IMR-90 (cell line): ENCODE data around the gene ENAH. TPM values are rescaled to one million over a fixed set of nuclear protein-coding genes. Genes with fewer than 3 reads are reported as not detected.

ENCODE experiments used
- ATAC-seq: fragments of 200-7000 bp; cut with Tn5 transposase; 2 replicates; pipeline ENCODE4 v1.9.1; 2020; ENCODE audit warnings: low read depth, mild to moderate bottlenecking, moderate library complexity
- BruUV-seq: library from RNA; stranded (reverse); fragments of 400-500 nt; replicated peaks from 2 replicates; lab custom pipeline; 2021; lab: Mats Ljungman, UMichigan
- CTCF ChIA-PET: fragments of 300-600 bp; formaldehyde crosslinking; extraction: SDS; loops from one replicate; lab custom pipeline; 2021; ENCODE audit warnings: antibody characterized with exemption; lab: Yijun Ruan, JAX
- POLR2A ChIA-PET: fragments of 300-600 bp; sonication (Branson Sonifier 250); formaldehyde crosslinking; loops from one replicate; lab custom pipeline; 2022; ENCODE audit warnings: antibody characterized with exemption; ENCODE audit not compliant: unreplicated experiment; lab: Charles Lee
- DNase-seq: peaks from one replicate; pipeline ENCODE4 v3.0.0; 2013
- H2AFZ ChIP-seq: replicated peaks from 2 replicates; pipeline ENCODE3; 2013; ENCODE audit warnings: low read length, mild to moderate bottlenecking; ENCODE audit not compliant: poor library complexity
- H2AK5ac ChIP-seq: 2 replicates; pipeline ENCODE4 v1.6.1; 2013; ENCODE audit warnings: low read depth, low read length, inconsistent platforms
- H2AK9ac ChIP-seq: replicated peaks from 2 replicates; pipeline ENCODE3; 2013; ENCODE audit warnings: mild to moderate bottlenecking, low read depth, low read length, moderate library complexity; ENCODE audit not compliant: poor library complexity
- H2BK120ac ChIP-seq: 2 replicates; pipeline ENCODE4 v1.6.1; 2013; ENCODE audit warnings: low read depth, low read length, inconsistent platforms
- H2BK15ac ChIP-seq: 3 replicates; pipeline ENCODE4 v1.6.1; 2013; ENCODE audit warnings: low read depth, low read length, inconsistent platforms
- H2BK20ac ChIP-seq: 2 replicates; pipeline ENCODE4 v1.6.1; 2013; ENCODE audit warnings: low read depth, mild to moderate bottlenecking, inconsistent platforms, low read length, moderate library complexity
- H2BK5ac ChIP-seq: 2 replicates; pipeline ENCODE4 v1.6.1; 2013; ENCODE audit warnings: mild to moderate bottlenecking, low read depth, low read length, inconsistent platforms; ENCODE audit not compliant: poor library complexity, severe bottlenecking
- H3K14ac ChIP-seq: replicated peaks from 2 replicates; pipeline ENCODE4 v1.6.1; 2013; ENCODE audit warnings: low read depth, low read length, inconsistent platforms
- H3K18ac ChIP-seq: 2 replicates; pipeline ENCODE4 v1.6.1; 2013; ENCODE audit warnings: low read depth, low read length, control low read depth
- H3K23ac ChIP-seq: 2 replicates; pipeline ENCODE4 v1.6.1; 2013; ENCODE audit warnings: low read depth, low read length, inconsistent platforms
- H3K27ac ChIP-seq: 2 replicates; pipeline ENCODE4 v1.5.1; 2013; ENCODE audit warnings: mild to moderate bottlenecking, control low read depth, low read length; ENCODE audit not compliant: insufficient read depth
- H3K27me3 ChIP-seq: 2 replicates; pipeline ENCODE4 v1.6.1; 2013; ENCODE audit warnings: low read length; ENCODE audit not compliant: control insufficient read depth, insufficient read depth
- H3K36me3 ChIP-seq: 2 replicates; pipeline ENCODE4 v1.6.1; 2013; ENCODE audit warnings: low read length, mixed read lengths; ENCODE audit not compliant: control insufficient read depth, insufficient read depth
- H3K4ac ChIP-seq: 2 replicates; pipeline ENCODE4 v1.6.1; 2013; ENCODE audit warnings: low read depth, low read length, inconsistent platforms
- H3K4me1 ChIP-seq: 2 replicates; pipeline ENCODE4 v1.6.1; 2013; ENCODE audit warnings: low read length, mixed read lengths; ENCODE audit not compliant: control insufficient read depth, insufficient read depth
- H3K4me2 ChIP-seq: 2 replicates; pipeline ENCODE4 v1.6.1; 2013; ENCODE audit warnings: low read depth, mild to moderate bottlenecking, control low read depth, low read length, moderate library complexity
- H3K4me3 ChIP-seq: 2 replicates; pipeline ENCODE4 v1.5.1; 2013; ENCODE audit warnings: low read depth, mild to moderate bottlenecking, control low read depth, low read length, moderate library complexity; ENCODE audit not compliant: insufficient read depth
- H3K56ac ChIP-seq: 2 replicates; pipeline ENCODE4 v1.6.1; 2013; ENCODE audit warnings: low read length, inconsistent platforms; ENCODE audit not compliant: insufficient read depth; ENCODE audit errors: extremely low read depth
- H3K79me1 ChIP-seq, 2 experiments: 2 replicates each; pipeline ENCODE4 v1.6.1; 2013; ENCODE audit warnings: low read length in 2 of 2, inconsistent platforms in 1 of 2, low read depth in 1 of 2
- H3K9ac ChIP-seq: 2 replicates; pipeline ENCODE4 v1.6.1; 2013; ENCODE audit warnings: low read depth, low read length, control low read depth
- H3K9me1 ChIP-seq: 2 replicates; pipeline ENCODE4 v1.6.1; 2013; ENCODE audit warnings: low read length, inconsistent platforms; ENCODE audit not compliant: insufficient read depth
- H3K9me3 ChIP-seq: 2 replicates; pipeline ENCODE4 v1.6.1; 2013; ENCODE audit warnings: low read length; ENCODE audit not compliant: control insufficient read depth, insufficient read depth
- H4K20me1 ChIP-seq: 2 replicates; pipeline ENCODE4 v1.6.1; 2013; ENCODE audit warnings: low read length, inconsistent platforms; ENCODE audit not compliant: insufficient read depth
- H4K5ac ChIP-seq: 2 replicates; pipeline ENCODE4 v1.6.1; 2013; ENCODE audit warnings: mild to moderate bottlenecking, low read depth, low read length, control low read depth
- H4K8ac ChIP-seq, 2 experiments: 2 replicates each; pipeline ENCODE4 v1.6.1; 2013; ENCODE audit warnings: low read depth in 2 of 2, low read length in 2 of 2, control low read depth in 1 of 2, inconsistent platforms in 1 of 2
- H4K91ac ChIP-seq: 2 replicates; pipeline ENCODE4 v1.6.1; 2013; ENCODE audit warnings: low read depth, low read length, inconsistent platforms; ENCODE audit not compliant: insufficient read depth
- BHLHE40 ChIP-seq: fragments of 150-350 bp; IDR thresholded peaks from 2 replicates; pipeline ENCODE4 v1.6.1; 2016; ENCODE audit warnings: mild to moderate bottlenecking, low read depth, low read length
- FOS ChIP-seq: fragments of 150-350 bp; IDR thresholded peaks from 2 replicates; pipeline ENCODE4 v1.6.1; 2016; ENCODE audit warnings: low read depth, low read length
- MAFK ChIP-seq: IDR thresholded peaks from 2 replicates; pipeline ENCODE4 v1.6.1; 2012; ENCODE audit warnings: low read depth, low read length, improper control_type of control experiment
- dilution Hi-C: fragments of 300-500 bp; cut with HindIII; formaldehyde crosslinking; loops from one replicate; pipeline ENCODE4 v1.14.3; 2018; ENCODE audit warnings: low sequenced_read_pairs; ENCODE audit not compliant: unreplicated experiment
- in situ Hi-C: fragments of 300-500 bp; cut with MboI; formaldehyde crosslinking; loops from 3 replicates; pipeline ENCODE4 v1.14.3; 2019; ENCODE audit warnings: low sequenced_read_pairs, inconsistent platforms, mixed read lengths
- intact Hi-C: fragments of 100-400 bp; cut with micrococcal nuclease; formaldehyde crosslinking; loops from 2 replicates; pipeline ENCODE4 v1.10.0; 2022
- polyA plus RNA-seq, 3 experiments: library from polyadenylated mRNA; depleted of rRNA; stranded (reverse); fragments of >200 nt; gene quantifications; 2 replicates each; pipeline ENCODE4 v1.2.3, GENCODE V29; 2012; ENCODE audit warnings: low replicate concordance in 1 of 3
- total RNA-seq: library from RNA; depleted of rRNA; stranded (reverse); fragments of >200 nt; gene quantifications from 2 replicates; pipeline ENCODE4 v1.2.3, GENCODE V29; 2012
- TF ChIP-seq, protein P1 (sequence below): fragments of 150-350 bp; IDR thresholded peaks from 2 replicates; pipeline ENCODE4 v1.6.1; 2017; ENCODE audit warnings: mild to moderate bottlenecking, antibody characterized with exemption, low read length, low read depth

The ENAH gene
- total and polyA plus RNA-seq, 2 of the 4 experiments (the other 2 are of a cell fraction): 61.3 to 86.9 TPM

DNA sequence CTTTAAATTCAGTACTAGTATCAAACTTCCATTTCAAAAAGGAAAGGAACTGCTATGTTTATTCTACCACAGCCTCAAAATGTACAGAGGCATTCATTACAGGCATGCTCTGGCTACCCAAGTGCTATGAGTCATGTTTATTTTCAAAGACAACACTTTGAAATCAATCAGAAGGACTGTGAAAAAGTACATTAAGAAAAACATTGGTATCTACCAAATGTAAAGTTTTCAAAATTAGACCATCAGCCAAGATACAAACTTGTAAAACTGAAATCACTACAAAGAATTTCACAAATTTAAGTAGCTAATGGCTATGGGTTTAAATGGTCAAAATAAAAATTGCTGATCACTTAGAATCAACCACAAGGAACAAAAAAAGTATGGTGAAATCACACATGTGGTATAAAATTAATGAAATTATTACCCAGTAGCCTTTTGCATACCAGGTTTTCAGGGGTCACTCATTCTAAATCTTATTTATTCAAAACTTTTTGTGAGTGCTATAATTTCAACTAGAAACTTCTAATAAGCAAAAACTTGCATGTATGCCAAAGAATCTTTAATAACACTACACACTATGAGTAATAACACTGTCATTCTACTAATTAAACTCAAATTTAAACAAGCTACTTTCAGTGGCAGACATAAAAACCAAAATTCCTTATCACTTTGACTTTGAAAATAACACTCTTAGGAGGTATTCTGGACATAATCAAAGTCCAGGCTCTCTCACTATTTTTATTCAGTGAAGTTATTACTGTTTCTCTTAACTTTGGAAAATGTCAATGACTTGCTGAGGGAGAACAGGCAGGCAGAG is 49.2 kb downstream of the ENAH start:
- Histone ChIP-seq H3K9me1 (peaks cover 9% of the 10 kb centered on the region), H2BK5ac (no peak overlapping the region), H3K9ac (no peak overlapping the region), H4K5ac (no peak overlapping the region), H4K8ac (no peak overlapping the region), H3K23ac (no peak overlapping the region), H3K4me3 (no peak overlapping the region), H3K4me1 (peaks cover 5% of the 10 kb centered on the region; the same call in 1 of the 2 replicates), H2AK5ac (no peak overlapping the region), H4K91ac (no peak overlapping the region), H3K4me2 (peak overlapping the region; percentile 38), H3K4ac (no peak overlapping the region), H3K27me3 (no peaks in the 10 kb centered on the region), H2BK15ac (no peak overlapping the region), H3K79me1 (peaks cover 15 to 64% of the 10 kb centered on the region in 2 experiments), H3K56ac (no peak overlapping the region), H4K20me1 (peaks cover 74% of the 10 kb centered on the region), H2AK9ac (no peak overlapping the region), H3K18ac (no peak overlapping the region), H3K36me3 (peaks cover 6% of the 10 kb centered on the region), H2AFZ (no peak overlapping the region), H2BK20ac (no peak overlapping the region), H2BK120ac (no peak overlapping the region), H3K27ac (no peak overlapping the region), H3K9me3 (0 out of 2 replicates have a peak, but pooled peaks cover 2% of the 10 kb centered on the region), H3K14ac (no peak overlapping the region)
- DNase-seq (peak; percentile 75), ATAC-seq (peak; percentile 70)
- dilution Hi-C loops: no loop called here
- POLR2A ChIA-PET: no interaction called here
- peak; percentile 48; the same call in 1 of the 2 replicates for TF ChIP-seq MAFK
- TF ChIP-seq, protein P1, sequence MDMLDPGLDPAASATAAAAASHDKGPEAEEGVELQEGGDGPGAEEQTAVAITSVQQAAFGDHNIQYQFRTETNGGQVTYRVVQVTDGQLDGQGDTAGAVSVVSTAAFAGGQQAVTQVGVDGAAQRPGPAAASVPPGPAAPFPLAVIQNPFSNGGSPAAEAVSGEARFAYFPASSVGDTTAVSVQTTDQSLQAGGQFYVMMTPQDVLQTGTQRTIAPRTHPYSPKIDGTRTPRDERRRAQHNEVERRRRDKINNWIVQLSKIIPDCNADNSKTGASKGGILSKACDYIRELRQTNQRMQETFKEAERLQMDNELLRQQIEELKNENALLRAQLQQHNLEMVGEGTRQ: no peak
- TF ChIP-seq BHLHE40: peak; percentile 76
- peak; percentile 77 for TF ChIP-seq FOS
- CTCF ChIA-PET: interaction anchor here (0.6 to 1.3 kb wide), 2 partner anchors 51 to 55 kb away, joined by 3 to 4 read pairs; no protein-coding TSS in a partner anchor
- BruUV-seq: no TSS peak
- in situ Hi-C loops: no loop called here
- intact Hi-C loops: loop anchor here (2.0 to 5.0 kb wide), 2 partner anchors 34 to 67 kb away; no protein-coding TSS in a partner anchor
